Heart left ventricle (tissue), 13 donors: ENCODE results near the gene RPS19.

Experiments used
- POLR2A ChIP-seq, 2 donors: fragments of 450-650 bp; IDR thresholded peaks; one replicate each; pipeline ENCODE4 v1.6.1; 2017; ENCODE audit warnings: antibody characterized with exemption in 2 of 2, mild to moderate bottlenecking in 2 of 2, moderate library complexity in 2 of 2
- TF ChIP-seq, protein P1 (sequence below), 12 donors: fragments of 200-600 bp; sonication (generic) in 4 of 12; IDR thresholded peaks; one replicate each; pipeline versions ENCODE4 v1.5.0 to v1.8.0; 2018 to 2022; ENCODE audit warnings: antibody characterized with exemption in 12 of 12, mild to moderate bottlenecking in 5 of 12
- donor health status: ischemic (EF 13 %, LVEDD 7.1; RV severe dilation, severe dysfunction).
- donor health status: DM: no; HTN: yes; CAD: no.
- donor health status: DM: no; HTN: no; CAD: no.
- donor health status: ischemic (EF 25% LVEDD 6.9; RV normal size, moderate dysfunction).
- donor health status: ischemic (EF 25% LVEDD 5.7; RV mildly dilated, moderate dysfunction).
- donor health status: ischemic (EF 35%, LVEDD 5.7; RV mildly dilated, moderate dysfunction).
- donor health status: nonischemic (EF 11% LVEDD 7.7; RV severe dilation, severe dysfunction).
- donor health status: DM: yes; HTN: yes; CAD: no.
- donor health status: PGD.
- donor health status: ischemic (EF 29% LVEDD 5.4; RV normal size, mild dysfunction).
- donor health status: nonischemic (EF 23%, LVEDD 6.1; RV moderate dilation, normal function).

- TF ChIP-seq, protein P1, sequence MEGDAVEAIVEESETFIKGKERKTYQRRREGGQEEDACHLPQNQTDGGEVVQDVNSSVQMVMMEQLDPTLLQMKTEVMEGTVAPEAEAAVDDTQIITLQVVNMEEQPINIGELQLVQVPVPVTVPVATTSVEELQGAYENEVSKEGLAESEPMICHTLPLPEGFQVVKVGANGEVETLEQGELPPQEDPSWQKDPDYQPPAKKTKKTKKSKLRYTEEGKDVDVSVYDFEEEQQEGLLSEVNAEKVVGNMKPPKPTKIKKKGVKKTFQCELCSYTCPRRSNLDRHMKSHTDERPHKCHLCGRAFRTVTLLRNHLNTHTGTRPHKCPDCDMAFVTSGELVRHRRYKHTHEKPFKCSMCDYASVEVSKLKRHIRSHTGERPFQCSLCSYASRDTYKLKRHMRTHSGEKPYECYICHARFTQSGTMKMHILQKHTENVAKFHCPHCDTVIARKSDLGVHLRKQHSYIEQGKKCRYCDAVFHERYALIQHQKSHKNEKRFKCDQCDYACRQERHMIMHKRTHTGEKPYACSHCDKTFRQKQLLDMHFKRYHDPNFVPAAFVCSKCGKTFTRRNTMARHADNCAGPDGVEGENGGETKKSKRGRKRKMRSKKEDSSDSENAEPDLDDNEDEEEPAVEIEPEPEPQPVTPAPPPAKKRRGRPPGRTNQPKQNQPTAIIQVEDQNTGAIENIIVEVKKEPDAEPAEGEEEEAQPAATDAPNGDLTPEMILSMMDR (IDR thresholded peaks at IDR 0.05), result no peak
- TF ChIP-seq POLR2A (IDR thresholded peaks at IDR 0.05), result no peak
Measured at GRCh38 chr19:41906271-41906670, 46.2 kb downstream of the RPS19 start.
